ENCODE results near the gene FRS2.

Gene FRS2

GRCh38 chr12:69466867-69467266 lies 3.3 kb upstream of the FRS2 start:
- DNase-seq = no peak

- no peak for DNase-seq
Measured at GRCh38 chr12:69467366-69467765, 2.8 kb upstream of the FRS2 start.

- no peak for DNase-seq
Measured at GRCh38 chr12:69468237-69469026, 1.8 kb upstream of the FRS2 start.

GRCh38 chr12:69469854-69470188 lies 367 bp upstream of the FRS2 start:
- DNase-seq = no peak

GRCh38 chr12:69471076-69471430 lies 865 bp downstream of the FRS2 start:
- DNase-seq = no peak

GRCh38 chr12:69471667-69472385 lies 1.6 kb downstream of the FRS2 start:
- no peak for DNase-seq

- no peak for DNase-seq
Measured at GRCh38 chr12:69473262-69473661, 3.1 kb downstream of the FRS2 start.

GRCh38 chr12:69474456-69474855 lies 4.3 kb downstream of the FRS2 start:
- no peak for DNase-seq

GRCh38 chr12:69475237-69475975 lies 5.2 kb downstream of the FRS2 start:
- no peak for DNase-seq

- no peak for DNase-seq
Measured at GRCh38 chr12:69476276-69477017, 6.3 kb downstream of the FRS2 start.

GRCh38 chr12:69479675-69480074 lies 9.5 kb downstream of the FRS2 start:
- no peak for DNase-seq

GRCh38 chr12:69480698-69481097 lies 10.5 kb downstream of the FRS2 start:
- DNase-seq = no peak

GRCh38 chr12:69481133-69481532 lies 10.9 kb downstream of the FRS2 start:
- DNase-seq = no peak

GRCh38 chr12:69483700-69484099 lies 13.5 kb downstream of the FRS2 start:
- no peak for DNase-seq

GRCh38 chr12:69484428-69484827 lies 14.2 kb downstream of the FRS2 start:
- DNase-seq = no peak

GRCh38 chr12:69490920-69491643 lies 20.9 kb downstream of the FRS2 start:
- no peak for DNase-seq

GRCh38 chr12:69492739-69493138 lies 22.6 kb downstream of the FRS2 start:
- no peak for DNase-seq

- no peak for DNase-seq
Measured at GRCh38 chr12:69495071-69495470, 24.9 kb downstream of the FRS2 start.

- DNase-seq = peak; percentile 23
Measured at GRCh38 chr12:69497308-69498026, 27.3 kb downstream of the FRS2 start.

- no peak for DNase-seq
Measured at GRCh38 chr12:69500631-69501030, 30.4 kb downstream of the FRS2 start.

- no peak for DNase-seq
Measured at GRCh38 chr12:69501154-69501895, 31.1 kb downstream of the FRS2 start.
